Measurements from ENCODE around the gene ARFGAP1.
A peak's percentile ranks its signal among the peaks of the same experiment; 100 is the strongest.

Gene ARFGAP1

GRCh38 chr20:63272105-63273058 is at the start of gene ARFGAP1:
Gene ARFGAP1, plus strand, starts transcription at chr20:63272813. Its CDS starts 2,768 bp downstream, at chr20:63275581.
- DNase-seq = peak; percentile 55

GRCh38 chr20:63223121-63223825 is 49.3 kb upstream of the ARFGAP1 start:
- no peak for DNase-seq

GRCh38 chr20:63223826-63224207 is 48.8 kb upstream of the ARFGAP1 start:
- no peak for DNase-seq

GRCh38 chr20:63224412-63225081 is 48.1 kb upstream of the ARFGAP1 start:
- DNase-seq = no peak

GRCh38 chr20:63225082-63225454 is 47.5 kb upstream of the ARFGAP1 start:
- no peak for DNase-seq

GRCh38 chr20:63226042-63226943 is 46.3 kb upstream of the ARFGAP1 start:
- no peak for DNase-seq

- DNase-seq = no peak
Observed at GRCh38 chr20:63227260-63227659, 45.4 kb upstream of the ARFGAP1 start.

GRCh38 chr20:63228806-63229205 is 43.8 kb upstream of the ARFGAP1 start:
- no peak for DNase-seq

GRCh38 chr20:63230800-63231268 is 41.8 kb upstream of the ARFGAP1 start:
- no peak for DNase-seq

GRCh38 chr20:63232235-63233060 is 40.2 kb upstream of the ARFGAP1 start:
- no peak for DNase-seq

- DNase-seq = no peak
Observed at GRCh38 chr20:63233061-63233344, 39.6 kb upstream of the ARFGAP1 start.

GRCh38 chr20:63233924-63234323 is 38.7 kb upstream of the ARFGAP1 start:
- no peak for DNase-seq

- DNase-seq = no peak
Observed at GRCh38 chr20:63234693-63235398, 37.8 kb upstream of the ARFGAP1 start.

GRCh38 chr20:63235399-63235983 is 37.1 kb upstream of the ARFGAP1 start, which contains the start of gene BIRC7:
Gene BIRC7, plus strand, starts transcription at chr20:63235905. Its CDS starts 192 bp downstream, at chr20:63236097.
- DNase-seq = no peak

- DNase-seq = no peak
Observed at GRCh38 chr20:63236116-63236837, 36.3 kb upstream of the ARFGAP1 start.

- DNase-seq = no peak
Observed at GRCh38 chr20:63238031-63238430, 34.6 kb upstream of the ARFGAP1 start.

GRCh38 chr20:63238514-63239125 is 34.0 kb upstream of the ARFGAP1 start:
- no peak for DNase-seq

- DNase-seq = no peak
Observed at GRCh38 chr20:63239431-63239830, 33.2 kb upstream of the ARFGAP1 start.

GRCh38 chr20:63240004-63240403 is 32.6 kb upstream of the ARFGAP1 start:
- no peak for DNase-seq

All from DMS 273 treated with DMSO at 0.1 percent for 48 hours (cell line).